C4-2B (cell line): ENCODE data around the gene ACER3.
A peak's percentile ranks its signal among the peaks of the same experiment; 100 is the strongest.

Experiments
- H3K27ac ChIP-seq: fragments of 450-650 bp; 2 replicates; pipeline ENCODE4 v1.5.1; 2017
- CTCF ChIP-seq: fragments of 450-650 bp; conservative IDR thresholded peaks from 2 replicates; pipeline ENCODE4 v1.5.1; 2017; ENCODE audit warnings: mild to moderate bottlenecking
- ZFX ChIP-seq: fragments of 450-650 bp; IDR thresholded peaks from 2 replicates; pipeline ENCODE4 v1.6.1; 2017

The ACER3 gene

GRCh38 chr11:77064648-77065217 is 204.0 kb downstream of the ACER3 start:
- TF ChIP-seq CTCF (no peak), ZFX (no peak)
- no peak overlapping the region for H3K27ac ChIP-seq

- no peak for TF ChIP-seq ZFX
- no peak for TF ChIP-seq CTCF
- no peak overlapping the region; the same call in 1 of the 2 replicates for H3K27ac ChIP-seq
These were observed 205.1 kb downstream of the ACER3 start for GRCh38 chr11:77065878-77066228.

GRCh38 chr11:77066229-77067042 is 205.7 kb downstream of the ACER3 start, which contains the start of gene CAPN5:
Gene CAPN5 (plus strand): TSS chr11:77066971. CDS start chr11:77084887, 17,916 bp downstream.
- TF ChIP-seq ZFX (0 out of 2 replicates have a peak, but pooled peaks have one; percentile 21), CTCF (no peak; the same call in 1 of the 2 replicates)
- peak within 1 kb of the TSS; percentile 41 for H3K27ac ChIP-seq

GRCh38 chr11:77067861-77068443 is 207.2 kb downstream of the ACER3 start:
- no peak overlapping the region for H3K27ac ChIP-seq
- TF ChIP-seq ZFX: no peak
- TF ChIP-seq CTCF: no peak

GRCh38 chr11:77068457-77069335 is 208.0 kb downstream of the ACER3 start:
- H3K27ac ChIP-seq: no peak overlapping the region
- TF ChIP-seq ZFX (no peak), CTCF (no peak)

GRCh38 chr11:77069336-77069968 is 208.7 kb downstream of the ACER3 start:
- H3K27ac ChIP-seq: no peak overlapping the region

More at GRCh38 chr11:77069336-77069968, 208.7 kb downstream of the ACER3 start:
- TF ChIP-seq ZFX (no peak), CTCF (no peak)
